ENCODE results near the gene TAOK1. TPM values are rescaled to one million over a fixed set of nuclear protein-coding genes. Genes with fewer than 3 reads are reported as not detected.

Gene TAOK1
- polyA plus RNA-seq, 2 donors, result 5.4 to 7.9 TPM

DNA sequence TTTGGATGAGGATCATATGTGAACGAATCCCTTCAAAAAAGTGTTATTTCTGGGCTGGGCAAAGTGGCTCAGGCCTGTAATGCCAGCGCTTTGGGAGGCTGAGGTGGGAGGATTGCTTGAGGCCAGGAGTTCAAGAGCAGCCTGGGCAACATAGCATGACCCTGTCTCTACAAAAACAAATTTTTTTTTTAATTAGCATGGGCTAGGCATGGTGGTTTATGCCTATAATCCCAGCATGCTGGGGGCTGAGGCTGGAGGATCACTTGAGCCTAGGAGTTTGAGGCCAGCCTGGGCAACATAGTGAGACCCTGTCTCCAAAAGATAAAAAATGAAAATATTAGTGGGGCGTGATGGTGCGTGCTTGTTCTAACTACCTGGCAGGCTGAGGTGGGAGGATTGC is 4.6 kb downstream of the TAOK1 start:
- H3K27me3 ChIP-seq (ENCODE audit: control insufficient read depth in 1 of 2, insufficient read depth in 2 of 2, low read length in 2 of 2), result no peaks in the 10 kb centered on the region
- H3K4me1 ChIP-seq (ENCODE audit: control insufficient read depth in 2 of 2, insufficient read depth in 2 of 2, low read length in 1 of 2), result no peaks in the 10 kb centered on the region
- no peaks in the 10 kb centered on the region for H3K36me3 ChIP-seq (ENCODE audit: control insufficient read depth in 2 of 2, insufficient read depth in 2 of 2, low read length in 1 of 2)
- H3K27ac ChIP-seq (ENCODE audit: low read depth in 2 of 2, low read length in 1 of 2), result no peak overlapping the region
- H3K9me3 ChIP-seq (ENCODE audit: control insufficient read depth in 2 of 2, insufficient read depth in 1 of 2, low read depth in 1 of 2, low read length in 1 of 2), result no peaks in the 10 kb centered on the region
- 94% methylated on average over 4 of the region's 4 CpGs for WGBS, 2 donors
- no peak overlapping the region for H3K4me3 ChIP-seq (ENCODE audit: low read depth in 1 of 2, low read length in 2 of 2)

- Histone ChIP-seq H3K36me3 (ENCODE audit: control insufficient read depth in 2 of 2, insufficient read depth in 2 of 2, low read length in 1 of 2) (no peaks in the 10 kb centered on the region), H3K4me1 (ENCODE audit: control insufficient read depth in 2 of 2, insufficient read depth in 2 of 2, low read length in 1 of 2) (no peaks in the 10 kb centered on the region)
- WGBS, 2 donors, result 62 to 65% methylated on average over 2 of the region's 2 CpGs
Observed at GRCh38 chr17:29396066-29396465, 5.9 kb downstream of the TAOK1 start.

GRCh38 chr17:29399634-29400033 is 9.5 kb downstream of the TAOK1 start:
- Histone ChIP-seq H3K27me3 (ENCODE audit: control insufficient read depth in 1 of 2, insufficient read depth in 2 of 2, low read length in 2 of 2) (no peaks in the 10 kb centered on the region), H3K27ac (ENCODE audit: low read depth in 2 of 2, low read length in 1 of 2) (no peak overlapping the region), H3K9me3 (ENCODE audit: control insufficient read depth in 2 of 2, insufficient read depth in 1 of 2, low read depth in 1 of 2, low read length in 1 of 2) (no peaks in the 10 kb centered on the region), H3K4me1 (ENCODE audit: control insufficient read depth in 2 of 2, insufficient read depth in 2 of 2, low read length in 1 of 2) (no peaks in the 10 kb centered on the region), H3K4me3 (ENCODE audit: low read depth in 1 of 2, low read length in 2 of 2) (no peak overlapping the region), H3K36me3 (ENCODE audit: control insufficient read depth in 2 of 2, insufficient read depth in 2 of 2, low read length in 1 of 2) (peaks cover 0 to 8% of the 10 kb centered on the region in 2 donors)
- 90 to 97% methylated on average over 4 of the region's 4 CpGs for whole genome bisulfite sequencing, 2 donors

More at GRCh38 chr17:29396066-29396465, 5.9 kb downstream of the TAOK1 start:
- H3K4me3 ChIP-seq (ENCODE audit: low read depth in 1 of 2, low read length in 2 of 2), result no peak overlapping the region
- H3K27me3 ChIP-seq (ENCODE audit: control insufficient read depth in 1 of 2, insufficient read depth in 2 of 2, low read length in 2 of 2), result no peaks in the 10 kb centered on the region
- no peaks in the 10 kb centered on the region for H3K9me3 ChIP-seq (ENCODE audit: control insufficient read depth in 2 of 2, insufficient read depth in 1 of 2, low read depth in 1 of 2, low read length in 1 of 2)
- H3K27ac ChIP-seq (ENCODE audit: low read depth in 2 of 2, low read length in 1 of 2), result no peak overlapping the region

GRCh38 chr17:29400818-29401217 is 10.7 kb downstream of the TAOK1 start:
- Histone ChIP-seq H3K36me3 (ENCODE audit: control insufficient read depth in 2 of 2, insufficient read depth in 2 of 2, low read length in 1 of 2) (peaks cover 0 to 8% of the 10 kb centered on the region in 2 donors), H3K4me1 (ENCODE audit: control insufficient read depth in 2 of 2, insufficient read depth in 2 of 2, low read length in 1 of 2) (no peaks in the 10 kb centered on the region), H3K9me3 (ENCODE audit: control insufficient read depth in 2 of 2, insufficient read depth in 1 of 2, low read depth in 1 of 2, low read length in 1 of 2) (no peaks in the 10 kb centered on the region), H3K27ac (ENCODE audit: low read depth in 2 of 2, low read length in 1 of 2) (no peak overlapping the region), H3K4me3 (ENCODE audit: low read depth in 1 of 2, low read length in 2 of 2) (no peak overlapping the region), H3K27me3 (ENCODE audit: control insufficient read depth in 1 of 2, insufficient read depth in 2 of 2, low read length in 2 of 2) (no peaks in the 10 kb centered on the region)
- 99 to 100% methylated on average over 4 of the region's 4 CpGs for WGBS, 2 donors

DNA sequence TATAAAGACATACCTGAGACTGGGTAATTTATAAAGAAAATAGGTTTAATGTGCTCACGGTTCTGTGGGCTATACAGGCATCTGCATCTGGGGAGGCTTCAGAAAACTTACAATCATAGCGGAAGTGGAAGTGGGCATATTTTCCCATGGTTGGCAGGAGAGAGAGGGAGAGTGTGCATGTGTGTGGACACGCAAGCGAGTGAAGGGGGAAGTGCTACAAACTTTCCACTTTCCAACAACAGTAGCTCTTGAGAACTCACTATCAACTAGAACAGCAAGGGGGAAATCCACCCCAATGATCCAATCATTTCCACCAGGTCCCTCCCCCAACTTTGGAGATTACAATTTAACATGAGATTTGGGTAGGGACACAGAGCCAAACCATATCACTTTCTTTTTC is 11.1 kb downstream of the TAOK1 start:
- H3K36me3 ChIP-seq (ENCODE audit: control insufficient read depth in 2 of 2, insufficient read depth in 2 of 2, low read length in 1 of 2), result peaks cover 0 to 8% of the 10 kb centered on the region in 2 donors
- H3K9me3 ChIP-seq (ENCODE audit: control insufficient read depth in 2 of 2, insufficient read depth in 1 of 2, low read depth in 1 of 2, low read length in 1 of 2), result no peaks in the 10 kb centered on the region
- no peak overlapping the region for H3K27ac ChIP-seq (ENCODE audit: low read depth in 2 of 2, low read length in 1 of 2)
- H3K4me1 ChIP-seq (ENCODE audit: control insufficient read depth in 2 of 2, insufficient read depth in 2 of 2, low read length in 1 of 2), result no peaks in the 10 kb centered on the region
- no peaks in the 10 kb centered on the region for H3K27me3 ChIP-seq (ENCODE audit: control insufficient read depth in 1 of 2, insufficient read depth in 2 of 2, low read length in 2 of 2)
- no peak overlapping the region for H3K4me3 ChIP-seq (ENCODE audit: low read depth in 1 of 2, low read length in 2 of 2)
- WGBS, 2 donors, result 85 to 96% methylated on average over 4 of the region's 4 CpGs

GRCh38 chr17:29407856-29408255 is 17.7 kb downstream of the TAOK1 start:
- Histone ChIP-seq H3K9me3 (ENCODE audit: control insufficient read depth in 2 of 2, insufficient read depth in 1 of 2, low read depth in 1 of 2, low read length in 1 of 2) (no peaks in the 10 kb centered on the region), H3K4me3 (ENCODE audit: low read depth in 1 of 2, low read length in 2 of 2) (no peak overlapping the region), H3K36me3 (ENCODE audit: control insufficient read depth in 2 of 2, insufficient read depth in 2 of 2, low read length in 1 of 2) (peaks cover 0 to 3% of the 10 kb centered on the region in 2 donors), H3K4me1 (ENCODE audit: control insufficient read depth in 2 of 2, insufficient read depth in 2 of 2, low read length in 1 of 2) (no peaks in the 10 kb centered on the region), H3K27me3 (ENCODE audit: control insufficient read depth in 1 of 2, insufficient read depth in 2 of 2, low read length in 2 of 2) (no peaks in the 10 kb centered on the region), H3K27ac (ENCODE audit: low read depth in 2 of 2, low read length in 1 of 2) (no peak overlapping the region)
- WGBS, 2 donors, result 94 to 97% methylated on average over 2 of the region's 2 CpGs

DNA sequence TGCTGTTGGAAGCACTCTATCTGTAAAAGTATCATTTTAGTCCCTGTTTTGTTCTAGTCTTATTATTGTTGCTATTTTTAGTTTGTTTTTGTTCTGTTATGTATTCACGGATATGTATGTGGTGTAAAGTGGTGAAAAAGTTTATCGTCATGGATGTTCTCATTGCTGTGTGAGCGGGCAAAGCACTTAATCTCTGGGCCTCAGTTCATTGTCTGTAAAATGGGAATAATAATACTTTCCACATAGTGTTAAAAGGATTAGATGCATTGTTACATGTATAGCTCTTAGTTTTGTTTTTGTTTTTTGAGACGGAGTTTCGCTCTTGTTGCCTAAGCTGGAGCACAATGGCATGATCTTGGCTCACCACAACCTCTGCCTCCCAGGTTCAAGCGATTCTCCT is 19.8 kb downstream of the TAOK1 start:
- H3K4me1 ChIP-seq (ENCODE audit: control insufficient read depth in 2 of 2, insufficient read depth in 2 of 2, low read length in 1 of 2), result no peaks in the 10 kb centered on the region
- no peak overlapping the region for H3K4me3 ChIP-seq (ENCODE audit: low read depth in 1 of 2, low read length in 2 of 2)
- no peak overlapping the region for H3K27ac ChIP-seq (ENCODE audit: low read depth in 2 of 2, low read length in 1 of 2)
- H3K27me3 ChIP-seq (ENCODE audit: control insufficient read depth in 1 of 2, insufficient read depth in 2 of 2, low read length in 2 of 2), result no peaks in the 10 kb centered on the region
- WGBS, 2 donors, result 90 to 91% methylated on average over 6 of the region's 6 CpGs
- no peaks in the 10 kb centered on the region for H3K9me3 ChIP-seq (ENCODE audit: control insufficient read depth in 2 of 2, insufficient read depth in 1 of 2, low read depth in 1 of 2, low read length in 1 of 2)
- H3K36me3 ChIP-seq (ENCODE audit: control insufficient read depth in 2 of 2, insufficient read depth in 2 of 2, low read length in 1 of 2), result no peaks in the 10 kb centered on the region

DNA sequence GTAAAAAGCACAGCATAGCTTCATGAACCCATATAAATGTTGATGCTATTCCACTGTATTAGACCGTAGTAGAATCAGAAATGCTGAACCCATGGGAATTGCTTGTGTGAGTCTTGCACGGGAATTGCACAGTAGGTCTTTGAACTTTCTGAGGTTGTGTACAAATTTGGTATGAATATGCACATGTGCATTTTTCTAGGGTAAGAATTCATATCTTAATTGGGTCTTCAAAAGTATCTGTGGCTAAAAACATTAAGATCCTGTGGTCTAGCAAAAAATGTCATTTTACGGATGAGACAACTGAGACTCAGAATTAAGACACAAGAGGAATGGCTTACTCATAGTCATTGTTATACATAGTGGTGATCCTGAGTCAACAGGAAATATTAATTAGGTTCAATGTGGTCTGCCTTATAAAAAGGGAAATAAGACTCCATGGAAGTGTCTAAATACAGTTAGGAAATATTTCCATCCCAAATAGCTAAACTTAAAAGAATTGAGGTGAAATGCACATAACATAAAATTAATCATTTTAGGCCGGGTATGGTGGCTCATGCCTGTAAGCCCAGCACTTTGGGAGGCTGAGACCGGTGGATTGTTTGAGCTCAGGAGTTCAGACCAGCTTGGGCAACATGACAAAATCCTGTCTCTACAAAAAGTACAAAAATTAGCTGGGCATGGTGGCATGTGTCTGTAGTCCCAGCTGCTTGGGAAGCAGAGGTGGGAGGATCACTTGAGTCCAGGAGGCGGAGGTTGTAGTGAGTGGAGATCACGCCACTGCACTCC is 22.8 kb downstream of the TAOK1 start:
- Histone ChIP-seq H3K4me3 (ENCODE audit: low read depth in 1 of 2, low read length in 2 of 2) (no peak overlapping the region), H3K27ac (ENCODE audit: low read depth in 2 of 2, low read length in 1 of 2) (no peak overlapping the region), H3K9me3 (ENCODE audit: control insufficient read depth in 2 of 2, insufficient read depth in 1 of 2, low read depth in 1 of 2, low read length in 1 of 2) (no peaks in the 10 kb centered on the region), H3K27me3 (ENCODE audit: control insufficient read depth in 1 of 2, insufficient read depth in 2 of 2, low read length in 2 of 2) (no peaks in the 10 kb centered on the region), H3K36me3 (ENCODE audit: control insufficient read depth in 2 of 2, insufficient read depth in 2 of 2, low read length in 1 of 2) (no peaks in the 10 kb centered on the region), H3K4me1 (ENCODE audit: control insufficient read depth in 2 of 2, insufficient read depth in 2 of 2, low read length in 1 of 2) (no peaks in the 10 kb centered on the region)
- WGBS, 2 donors, result 67 to 69% methylated on average over 7 of the region's 7 CpGs

GRCh38 chr17:29420128-29420527 is 30.0 kb downstream of the TAOK1 start:
- Histone ChIP-seq H3K4me1 (ENCODE audit: control insufficient read depth in 2 of 2, insufficient read depth in 2 of 2, low read length in 1 of 2) (no peaks in the 10 kb centered on the region), H3K27ac (ENCODE audit: low read depth in 2 of 2, low read length in 1 of 2) (no peak overlapping the region), H3K9me3 (ENCODE audit: control insufficient read depth in 2 of 2, insufficient read depth in 1 of 2, low read depth in 1 of 2, low read length in 1 of 2) (no peaks in the 10 kb centered on the region), H3K36me3 (ENCODE audit: control insufficient read depth in 2 of 2, insufficient read depth in 2 of 2, low read length in 1 of 2) (no peaks in the 10 kb centered on the region), H3K27me3 (ENCODE audit: control insufficient read depth in 1 of 2, insufficient read depth in 2 of 2, low read length in 2 of 2) (no peaks in the 10 kb centered on the region), H3K4me3 (ENCODE audit: low read depth in 1 of 2, low read length in 2 of 2) (no peak overlapping the region)
- 78 to 83% methylated on average over 6 of the region's 6 CpGs for WGBS, 2 donors

GRCh38 chr17:29430275-29430674 is 40.1 kb downstream of the TAOK1 start:
- Histone ChIP-seq H3K9me3 (ENCODE audit: control insufficient read depth in 2 of 2, insufficient read depth in 1 of 2, low read depth in 1 of 2, low read length in 1 of 2) (no peaks in the 10 kb centered on the region), H3K36me3 (ENCODE audit: control insufficient read depth in 2 of 2, insufficient read depth in 2 of 2, low read length in 1 of 2) (peaks cover 0 to 2% of the 10 kb centered on the region in 2 donors), H3K4me3 (ENCODE audit: low read depth in 1 of 2, low read length in 2 of 2) (no peak overlapping the region), H3K27me3 (ENCODE audit: control insufficient read depth in 1 of 2, insufficient read depth in 2 of 2, low read length in 2 of 2) (no peaks in the 10 kb centered on the region), H3K4me1 (ENCODE audit: control insufficient read depth in 2 of 2, insufficient read depth in 2 of 2, low read length in 1 of 2) (peaks cover 0 to 3% of the 10 kb centered on the region in 2 donors), H3K27ac (ENCODE audit: low read depth in 2 of 2, low read length in 1 of 2) (no peak overlapping the region)
- WGBS, 2 donors, result 89 to 95% methylated on average over 4 of the region's 4 CpGs
